ENCODE results near the gene LIN37.
A peak's percentile ranks its signal among the peaks of the same experiment; 100 is the strongest.
"Not testable (repeated sequence)": the region's sequence is repeated elsewhere in the genome, so short reads cannot be mapped to it uniquely, and the experiment has no call there.

Gene LIN37

GRCh38 chr19:35793381-35794165 lies 45.2 kb downstream of the LIN37 start:
- Histone ChIP-seq H3K4ac (ENCODE audit: low read depth, low read length) (no peak overlapping the region), H4K91ac (ENCODE audit: low read depth, low read length) (no peak overlapping the region), H3K9ac (ENCODE audit: low read length) (no peak overlapping the region), H2AK5ac (ENCODE audit: low read length) (no peak overlapping the region), H4K12ac (ENCODE audit: low read depth, low read length) (no peak overlapping the region), H3K4me3 (ENCODE audit: low read depth, low read length) (no peak overlapping the region), H2AFZ (ENCODE audit: insufficient read depth, low read length, poor library complexity) (no peak overlapping the region), H3K79me2 (ENCODE audit: control insufficient read depth, insufficient read depth, low read length, poor library complexity) (no peaks in the 10 kb centered on the region), H4K8ac (ENCODE audit: low read depth, low read length) (no peak overlapping the region), H2BK12ac (ENCODE audit: low read length) (no peak overlapping the region), H2BK5ac (ENCODE audit: low read depth, low read length, poor library complexity) (no peak overlapping the region), H3K4me1 (ENCODE audit: control insufficient read depth in 1 of 2, insufficient read depth in 2 of 2, low read length in 2 of 2) (peaks cover 0 to 3% of the 10 kb centered on the region in 2 experiments), H3K14ac (ENCODE audit: low read length) (no peak overlapping the region), H3K18ac (ENCODE audit: low read length) (no peak overlapping the region), H3K9me3 (ENCODE audit: insufficient read depth, low read depth, low read length) (peaks cover 2% of the 10 kb centered on the region), H3K27ac (ENCODE audit: low read depth, low read length) (no peak overlapping the region), H2BK120ac (ENCODE audit: insufficient read depth, low read length, poor library complexity) (no peak overlapping the region), H3K79me1 (ENCODE audit: low read length) (no peaks in the 10 kb centered on the region), H3K4me2 (ENCODE audit: low read length) (no peak overlapping the region), H3K36me3 (ENCODE audit: control insufficient read depth in 1 of 2, insufficient read depth in 2 of 2, low read length in 2 of 2) (no peaks in the 10 kb centered on the region), H3K27me3 (ENCODE audit: insufficient read depth, low read length) (peaks cover 15% of the 10 kb centered on the region), H3K23ac (ENCODE audit: low read length) (no peak overlapping the region)
- no CpG with 5 or more reads among the region's 7 CpGs for WGBS (ENCODE audit: extremely low coverage, insufficient coverage, insufficient read length)
- DNase-seq: peak in 1 of 2 donors; percentile 9

- H3K36me3 ChIP-seq (ENCODE audit: control insufficient read depth in 1 of 2, insufficient read depth in 2 of 2, low read length in 2 of 2); H2BK5ac ChIP-seq (ENCODE audit: low read depth, low read length, poor library complexity); H3K23ac ChIP-seq (ENCODE audit: low read length); H3K27ac ChIP-seq (ENCODE audit: low read depth, low read length); H3K4me1 ChIP-seq (ENCODE audit: control insufficient read depth in 1 of 2, insufficient read depth in 2 of 2, low read length in 2 of 2); H3K14ac ChIP-seq (ENCODE audit: low read length); H2BK12ac ChIP-seq (ENCODE audit: low read length); DNase-seq; H3K4me2 ChIP-seq (ENCODE audit: low read length); H2BK120ac ChIP-seq (ENCODE audit: insufficient read depth, low read length, poor library complexity); H3K18ac ChIP-seq (ENCODE audit: low read length); H3K9ac ChIP-seq (ENCODE audit: low read length); H2AFZ ChIP-seq (ENCODE audit: insufficient read depth, low read length, poor library complexity); H3K79me1 ChIP-seq (ENCODE audit: low read length); H3K9me3 ChIP-seq (ENCODE audit: insufficient read depth, low read depth, low read length); H3K4ac ChIP-seq (ENCODE audit: low read depth, low read length); H4K8ac ChIP-seq (ENCODE audit: low read depth, low read length); H4K12ac ChIP-seq (ENCODE audit: low read depth, low read length); H4K91ac ChIP-seq (ENCODE audit: low read depth, low read length); H3K79me2 ChIP-seq (ENCODE audit: control insufficient read depth, insufficient read depth, low read length, poor library complexity); H3K4me3 ChIP-seq (ENCODE audit: low read depth, low read length); H2AK5ac ChIP-seq (ENCODE audit: low read length): not testable (repeated sequence)
- WGBS (ENCODE audit: extremely low coverage, insufficient coverage, insufficient read length): no CpG with 5 or more reads among the region's 1 CpG
- H3K27me3 ChIP-seq (ENCODE audit: insufficient read depth, low read length): peaks cover 15% of the 10 kb centered on the region
Observed at GRCh38 chr19:35795564-35795963, 47.2 kb downstream of the LIN37 start.

- H2AK5ac ChIP-seq (ENCODE audit: low read length): no peak overlapping the region
- H4K8ac ChIP-seq (ENCODE audit: low read depth, low read length): no peak overlapping the region
Observed at GRCh38 chr19:35796645-35797542, 48.5 kb downstream of the LIN37 start.

DNA sequence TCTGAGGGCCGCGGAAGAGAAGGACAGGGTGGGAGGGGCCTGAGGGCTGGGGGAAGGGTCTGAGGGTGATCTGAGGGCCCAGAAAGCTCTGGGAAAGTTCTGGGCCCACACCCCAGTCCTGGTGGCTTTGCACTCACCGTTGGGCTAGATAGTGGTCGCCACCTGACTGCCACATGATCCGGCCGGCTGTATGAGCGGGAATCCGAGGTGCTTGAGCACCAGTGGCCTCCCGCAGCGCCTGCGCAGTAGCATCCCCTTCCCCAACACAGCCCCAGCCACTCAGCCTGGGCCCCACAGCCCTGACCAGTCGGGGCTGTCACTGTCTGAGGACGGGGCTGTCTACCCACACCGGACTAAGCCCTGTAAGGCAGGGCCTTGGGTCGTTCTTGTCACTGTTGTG lies 49.3 kb downstream of the LIN37 start:
- no peak overlapping the region for H3K4ac ChIP-seq (ENCODE audit: low read depth, low read length)
- no peak overlapping the region for H2AFZ ChIP-seq (ENCODE audit: insufficient read depth, low read length, poor library complexity)
- H2BK5ac ChIP-seq (ENCODE audit: low read depth, low read length, poor library complexity): no peak overlapping the region
- no peak overlapping the region for H4K8ac ChIP-seq (ENCODE audit: low read depth, low read length)
- no peak for DNase-seq
- no peaks in the 10 kb centered on the region for H3K79me2 ChIP-seq (ENCODE audit: control insufficient read depth, insufficient read depth, low read length, poor library complexity)
- no peak overlapping the region for H2BK12ac ChIP-seq (ENCODE audit: low read length)
- no peaks in the 10 kb centered on the region for H3K79me1 ChIP-seq (ENCODE audit: low read length)
- WGBS (ENCODE audit: extremely low coverage, insufficient coverage, insufficient read length): no CpG with 5 or more reads among the region's 15 CpGs
- H4K12ac ChIP-seq (ENCODE audit: low read depth, low read length): no peak overlapping the region
- H2BK120ac ChIP-seq (ENCODE audit: insufficient read depth, low read length, poor library complexity): no peak overlapping the region
- H3K4me3 ChIP-seq (ENCODE audit: low read depth, low read length): no peak overlapping the region
- H4K91ac ChIP-seq (ENCODE audit: low read depth, low read length): no peak overlapping the region
- peaks cover 1% of the 10 kb centered on the region for H3K9me3 ChIP-seq (ENCODE audit: insufficient read depth, low read depth, low read length)
- no peak overlapping the region for H2AK5ac ChIP-seq (ENCODE audit: low read length)
- H3K36me3 ChIP-seq (ENCODE audit: control insufficient read depth in 1 of 2, insufficient read depth in 2 of 2, low read length in 2 of 2): no peaks in the 10 kb centered on the region
- no peak overlapping the region for H3K4me2 ChIP-seq (ENCODE audit: low read length)
- no peak overlapping the region for H3K23ac ChIP-seq (ENCODE audit: low read length)
- H3K27ac ChIP-seq (ENCODE audit: low read depth, low read length): no peak overlapping the region
- peaks cover 0 to 3% of the 10 kb centered on the region in 2 experiments for H3K4me1 ChIP-seq (ENCODE audit: control insufficient read depth in 1 of 2, insufficient read depth in 2 of 2, low read length in 2 of 2)
- no peak overlapping the region for H3K18ac ChIP-seq (ENCODE audit: low read length)
- H3K27me3 ChIP-seq (ENCODE audit: insufficient read depth, low read length): peaks cover 15% of the 10 kb centered on the region
- no peak overlapping the region for H3K9ac ChIP-seq (ENCODE audit: low read length)
- no peak overlapping the region for H3K14ac ChIP-seq (ENCODE audit: low read length)

More at GRCh38 chr19:35796645-35797542, 48.5 kb downstream of the LIN37 start:
- no peak overlapping the region for H3K4me2 ChIP-seq (ENCODE audit: low read length)
- H3K4me3 ChIP-seq (ENCODE audit: low read depth, low read length): no peak overlapping the region
- DNase-seq: no peak
- H3K27ac ChIP-seq (ENCODE audit: low read depth, low read length): no peak overlapping the region
- peaks cover 15% of the 10 kb centered on the region for H3K27me3 ChIP-seq (ENCODE audit: insufficient read depth, low read length)
- peaks cover 0 to 3% of the 10 kb centered on the region in 2 experiments for H3K4me1 ChIP-seq (ENCODE audit: control insufficient read depth in 1 of 2, insufficient read depth in 2 of 2, low read length in 2 of 2)
- H3K4ac ChIP-seq (ENCODE audit: low read depth, low read length): no peak overlapping the region
- H3K79me2 ChIP-seq (ENCODE audit: control insufficient read depth, insufficient read depth, low read length, poor library complexity): no peaks in the 10 kb centered on the region
- H2BK120ac ChIP-seq (ENCODE audit: insufficient read depth, low read length, poor library complexity): no peak overlapping the region
- H3K14ac ChIP-seq (ENCODE audit: low read length): no peak overlapping the region
- no peak overlapping the region for H3K18ac ChIP-seq (ENCODE audit: low read length)
- no CpG with 5 or more reads among the region's 39 CpGs for WGBS (ENCODE audit: extremely low coverage, insufficient coverage, insufficient read length)
- no peak overlapping the region for H2BK12ac ChIP-seq (ENCODE audit: low read length)
- H3K79me1 ChIP-seq (ENCODE audit: low read length): no peaks in the 10 kb centered on the region
- no peak overlapping the region for H4K91ac ChIP-seq (ENCODE audit: low read depth, low read length)
- no peak overlapping the region for H2BK5ac ChIP-seq (ENCODE audit: low read depth, low read length, poor library complexity)
- no peak overlapping the region for H2AFZ ChIP-seq (ENCODE audit: insufficient read depth, low read length, poor library complexity)
- H3K9ac ChIP-seq (ENCODE audit: low read length): no peak overlapping the region
- H3K23ac ChIP-seq (ENCODE audit: low read length): no peak overlapping the region
- no peak overlapping the region for H4K12ac ChIP-seq (ENCODE audit: low read depth, low read length)
- no peaks in the 10 kb centered on the region for H3K9me3 ChIP-seq (ENCODE audit: insufficient read depth, low read depth, low read length)
- H3K36me3 ChIP-seq (ENCODE audit: control insufficient read depth in 1 of 2, insufficient read depth in 2 of 2, low read length in 2 of 2): no peaks in the 10 kb centered on the region
